HG03439 (cell line): ENCODE measurements around the gene CNDP2.
A peak's percentile ranks its signal among the peaks of the same experiment; 100 is the strongest.

ENCODE experiments used
- ATAC-seq: cut with Tn5 transposase; IDR thresholded peaks from one replicate; pipeline ENCODE4 v1.9.1; 2021; ENCODE audit warnings: mild to moderate bottlenecking, moderate library complexity; ENCODE audit not compliant: unreplicated experiment

The CNDP2 gene

GRCh38 chr18:74468547-74469061 is 27.6 kb upstream of the CNDP2 start:
- ATAC-seq: no peak

GRCh38 chr18:74472312-74472711 is 23.9 kb upstream of the CNDP2 start:
- ATAC-seq: no peak

GRCh38 chr18:74473976-74474640 is 22.1 kb upstream of the CNDP2 start:
- ATAC-seq: no peak

GRCh38 chr18:74476140-74476539 is 20.0 kb upstream of the CNDP2 start:
- ATAC-seq: no peak

GRCh38 chr18:74477771-74478170 is 18.4 kb upstream of the CNDP2 start:
- no peak for ATAC-seq

- ATAC-seq: no peak
Observed at GRCh38 chr18:74478316-74478715, 17.8 kb upstream of the CNDP2 start.

GRCh38 chr18:74478880-74479279 is 17.3 kb upstream of the CNDP2 start:
- no peak for ATAC-seq

- ATAC-seq: no peak
Observed at GRCh38 chr18:74479486-74480148, 16.5 kb upstream of the CNDP2 start.

GRCh38 chr18:74480149-74480651 is 16.0 kb upstream of the CNDP2 start:
- ATAC-seq: no peak

- no peak for ATAC-seq
Observed at GRCh38 chr18:74482697-74483096, 13.5 kb upstream of the CNDP2 start.

- no peak for ATAC-seq
Observed at GRCh38 chr18:74486119-74486849, 9.9 kb upstream of the CNDP2 start.

- ATAC-seq: no peak
Observed at GRCh38 chr18:74488354-74488753, 7.8 kb upstream of the CNDP2 start.

GRCh38 chr18:74488864-74489263 is 7.3 kb upstream of the CNDP2 start:
- ATAC-seq: no peak

- no peak for ATAC-seq
Observed at GRCh38 chr18:74489676-74490075, 6.5 kb upstream of the CNDP2 start.

- ATAC-seq: no peak
Observed at GRCh38 chr18:74492259-74492658, 3.9 kb upstream of the CNDP2 start.

GRCh38 chr18:74493689-74494088 is 2.5 kb upstream of the CNDP2 start:
- no peak for ATAC-seq

GRCh38 chr18:74494514-74494913 is 1.6 kb upstream of the CNDP2 start:
- ATAC-seq: no peak

GRCh38 chr18:74496508-74497323 is 553 bp downstream of the CNDP2 start:
- ATAC-seq: peak; percentile 29

- no peak for ATAC-seq
Observed at GRCh38 chr18:74497324-74497676, 1.1 kb downstream of the CNDP2 start.

- ATAC-seq: no peak
Observed at GRCh38 chr18:74497778-74498177, 1.6 kb downstream of the CNDP2 start.
